Lower leg skin (tissue), 4 donors: ENCODE results near the gene GALNT18. TPM values are rescaled to one million over a fixed set of nuclear protein-coding genes. Genes with fewer than 3 reads are reported as not detected.

Experiments used
- DNase-seq, 2 donors: peaks; one replicate each; pipeline ENCODE4 v3.0.0-alpha.2; 2019; ENCODE audit warnings: low spot score in 2 of 2
- H3K4me3 ChIP-seq: fragments of 200-600 bp; sonication (generic); 2 replicates; pipeline ENCODE4 v1.5.1; 2017; ENCODE audit warnings: mild to moderate bottlenecking, low read depth; ENCODE audit not compliant: poor library complexity, severe bottlenecking
- POLR2A ChIP-seq, 2 donors: fragments of 450-650 bp; IDR thresholded peaks; one replicate each; pipeline ENCODE4 v1.6.1; 2016 to 2017; ENCODE audit warnings: antibody characterized with exemption in 2 of 2, mild to moderate bottlenecking in 1 of 2, moderate library complexity in 1 of 2
- WGBS, 2 donors: methylation state at CpG; one replicate each; pipeline ENCODE4 v1.1.5; 2018; 5-methylcytosine and 5-hydroxymethylcytosine counted together
- intact Hi-C: fragments of 100-400 bp; cut with DNase I; formaldehyde crosslinking; loops from one replicate; pipeline ENCODE4 v1.15.0; 2023; ENCODE audit warnings: low total_unique reads
- total RNA-seq, 4 donors: library from RNA; depleted of rRNA; stranded (reverse); fragments of >200 nt; gene quantifications; one replicate each; pipeline ENCODE4 v1.1.0, GENCODE V29; 2016
- TF ChIP-seq, protein P1 (sequence below), 3 donors: fragments of 450-650 bp; IDR thresholded peaks; one replicate each; pipeline ENCODE4 v1.5.1; 2016; ENCODE audit warnings: antibody characterized with exemption in 3 of 3, mild to moderate bottlenecking in 3 of 3, moderate library complexity in 2 of 3

Gene GALNT18
- total RNA-seq, 4 donors from 2014 or later: 11.5 to 33.0 (median 17.7) TPM

DNA sequence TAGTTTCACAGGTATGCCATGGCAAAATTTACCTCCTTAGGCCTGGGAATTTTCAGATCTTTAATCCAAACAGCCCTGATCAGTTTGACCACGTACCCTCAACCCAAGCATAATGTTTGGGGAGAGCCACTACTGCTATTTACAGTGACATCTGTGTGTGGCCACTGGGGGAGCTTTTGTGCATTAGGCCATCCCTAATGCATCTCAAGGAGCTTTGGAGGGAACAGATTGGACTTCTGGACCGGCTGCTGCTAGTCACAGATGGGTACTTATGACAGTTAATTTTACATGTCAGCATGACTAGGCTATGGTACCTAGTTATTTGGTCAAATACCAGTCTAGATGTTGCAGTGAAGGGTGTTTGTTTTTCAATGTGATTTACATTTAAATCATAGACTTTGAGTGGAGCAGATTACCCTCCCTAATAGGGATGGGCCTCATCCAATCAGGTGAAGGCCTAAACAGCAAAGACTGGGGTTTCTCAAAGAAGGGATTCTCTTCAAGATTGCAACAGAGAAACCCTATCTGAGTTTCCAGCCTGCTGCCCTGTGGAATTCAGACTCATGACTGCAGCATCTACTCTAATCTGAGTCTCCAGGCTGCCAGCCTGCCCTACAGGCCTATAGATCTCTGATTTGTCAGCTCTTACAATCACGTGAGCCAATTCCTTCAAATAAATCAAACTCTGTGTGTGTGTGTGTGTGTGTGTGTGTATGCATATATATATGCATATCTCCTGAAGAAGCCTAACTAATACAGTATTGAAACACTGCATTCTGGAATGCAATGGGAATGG, 38.0 kb upstream of the GALNT18 start:
- H3K4me3 ChIP-seq: no peak overlapping the region
- 80 to 85% methylated on average over 3 of the region's 3 CpGs for WGBS, 2 donors
- intact Hi-C loops: no loop called here
- no peak for DNase-seq
- no peak for TF ChIP-seq POLR2A (IDR thresholded peaks at IDR 0.05)
- TF ChIP-seq, protein P1, sequence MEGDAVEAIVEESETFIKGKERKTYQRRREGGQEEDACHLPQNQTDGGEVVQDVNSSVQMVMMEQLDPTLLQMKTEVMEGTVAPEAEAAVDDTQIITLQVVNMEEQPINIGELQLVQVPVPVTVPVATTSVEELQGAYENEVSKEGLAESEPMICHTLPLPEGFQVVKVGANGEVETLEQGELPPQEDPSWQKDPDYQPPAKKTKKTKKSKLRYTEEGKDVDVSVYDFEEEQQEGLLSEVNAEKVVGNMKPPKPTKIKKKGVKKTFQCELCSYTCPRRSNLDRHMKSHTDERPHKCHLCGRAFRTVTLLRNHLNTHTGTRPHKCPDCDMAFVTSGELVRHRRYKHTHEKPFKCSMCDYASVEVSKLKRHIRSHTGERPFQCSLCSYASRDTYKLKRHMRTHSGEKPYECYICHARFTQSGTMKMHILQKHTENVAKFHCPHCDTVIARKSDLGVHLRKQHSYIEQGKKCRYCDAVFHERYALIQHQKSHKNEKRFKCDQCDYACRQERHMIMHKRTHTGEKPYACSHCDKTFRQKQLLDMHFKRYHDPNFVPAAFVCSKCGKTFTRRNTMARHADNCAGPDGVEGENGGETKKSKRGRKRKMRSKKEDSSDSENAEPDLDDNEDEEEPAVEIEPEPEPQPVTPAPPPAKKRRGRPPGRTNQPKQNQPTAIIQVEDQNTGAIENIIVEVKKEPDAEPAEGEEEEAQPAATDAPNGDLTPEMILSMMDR (IDR thresholded peaks at IDR 0.05): no peak

DNA sequence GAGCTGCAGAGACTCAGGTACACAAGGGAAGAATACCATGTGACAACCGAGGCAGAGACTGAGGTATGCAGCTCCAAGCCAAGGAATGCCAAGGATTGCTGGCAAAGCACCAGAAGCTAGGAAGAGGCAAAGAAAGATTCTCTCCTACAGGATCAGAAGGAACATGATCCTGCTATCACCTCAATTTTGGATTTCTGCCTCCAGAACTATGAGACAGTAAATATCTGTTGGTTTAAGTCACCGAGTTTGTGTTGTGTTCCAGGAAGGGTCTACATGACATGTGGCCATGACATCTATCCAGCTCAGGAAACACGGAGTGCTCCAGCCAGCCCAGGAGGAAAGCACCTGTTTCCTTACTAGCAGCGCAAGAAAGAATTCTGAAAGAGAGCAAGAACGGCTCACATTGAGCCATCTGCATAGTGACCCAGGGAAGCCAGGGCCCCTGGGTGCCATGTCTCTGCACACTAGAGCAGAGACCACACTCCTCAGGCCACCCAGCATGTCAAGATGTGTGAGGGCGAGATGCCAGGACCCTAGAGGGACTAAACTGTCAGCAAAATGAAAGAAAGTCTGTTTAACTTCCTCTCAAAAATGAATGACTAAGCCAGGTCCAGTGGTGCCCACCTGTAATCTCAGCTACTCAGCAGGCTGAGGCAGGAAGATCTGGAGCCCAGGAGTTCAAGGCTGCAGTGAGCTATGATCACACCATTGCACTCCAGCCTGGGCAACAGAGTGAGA, 35.6 kb upstream of the GALNT18 start:
- DNase-seq: no peak
- intact Hi-C loops: no loop called here
- WGBS, 2 donors: 51 to 66% methylated on average over 6 of the region's 6 CpGs
- H3K4me3 ChIP-seq: no peak overlapping the region
- TF ChIP-seq, protein P1 (IDR thresholded peaks at IDR 0.05): no peak
- no peak for TF ChIP-seq POLR2A (IDR thresholded peaks at IDR 0.05)

DNA sequence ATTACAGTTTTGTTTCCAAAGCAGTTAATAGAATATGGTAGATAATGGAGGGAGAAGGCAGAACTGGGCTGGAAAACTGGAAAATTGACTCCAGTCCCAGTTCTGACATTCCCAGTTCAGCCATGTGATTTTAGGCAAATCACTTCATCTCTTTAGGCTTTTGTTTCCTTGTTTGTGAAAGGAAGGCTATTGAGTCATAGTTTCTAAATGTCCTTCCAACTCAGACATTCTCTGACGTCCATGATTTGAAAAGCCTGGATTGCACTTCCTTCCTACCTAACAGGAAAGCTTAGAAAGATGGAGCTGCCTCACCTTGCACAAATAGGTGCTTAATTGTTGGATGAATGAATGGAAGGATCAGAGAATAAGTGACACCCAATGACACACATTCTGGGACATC, 19.8 kb upstream of the GALNT18 start:
- H3K4me3 ChIP-seq: no peak overlapping the region
- intact Hi-C loops: no loop called here
- 30 to 38% methylated on average over 1 of the region's 1 CpG for WGBS, 2 donors
- no peak for TF ChIP-seq POLR2A (IDR thresholded peaks at IDR 0.05)
- TF ChIP-seq, protein P1 (IDR thresholded peaks at IDR 0.05): no peak
- no peak for DNase-seq

DNA sequence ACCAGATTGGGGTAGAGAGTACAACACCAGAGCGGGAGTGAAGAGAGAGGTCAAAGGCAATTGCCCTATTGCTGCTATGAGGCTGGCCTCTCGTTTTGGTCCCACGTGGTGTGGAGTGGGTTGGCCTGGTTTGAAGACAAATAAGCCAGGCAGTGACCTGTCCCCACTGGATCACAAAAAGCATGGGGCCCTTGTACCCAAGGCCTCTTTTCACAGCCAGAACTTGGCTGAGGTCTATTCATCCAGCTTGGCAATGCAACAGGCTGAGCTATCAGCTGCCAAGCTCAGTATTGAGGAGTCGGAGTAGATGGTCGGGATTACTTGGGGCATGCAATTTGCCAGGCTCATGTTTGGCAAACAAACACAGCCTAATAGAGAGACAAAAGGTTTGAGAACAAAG, 19.2 kb upstream of the GALNT18 start:
- intact Hi-C loops: no loop called here
- 77 to 85% methylated on average over 5 of the region's 5 CpGs for WGBS, 2 donors
- no peak overlapping the region for H3K4me3 ChIP-seq
- no peak for DNase-seq
- TF ChIP-seq, protein P1 (IDR thresholded peaks at IDR 0.05): no peak
- TF ChIP-seq POLR2A (IDR thresholded peaks at IDR 0.05): no peak

DNA sequence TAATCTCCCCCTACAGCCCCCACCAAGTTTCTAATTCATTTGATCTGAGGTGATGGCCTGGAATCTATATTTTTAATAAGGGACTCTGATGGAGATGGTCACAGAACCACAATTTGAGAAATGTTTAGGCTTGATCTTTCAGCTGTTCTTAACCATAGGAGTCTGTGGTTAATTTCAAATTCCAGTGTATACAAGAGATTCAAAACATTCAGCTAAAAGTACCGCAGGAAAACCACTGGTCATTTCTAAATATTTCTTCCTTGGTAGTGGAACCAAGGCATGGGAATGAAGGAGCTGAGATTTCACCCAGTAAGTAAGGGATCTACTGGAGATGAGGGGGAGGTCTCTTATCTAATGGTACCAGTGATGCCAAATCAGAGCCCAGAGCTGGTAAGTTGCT, 18.3 kb upstream of the GALNT18 start:
- no peak for DNase-seq
- no peak overlapping the region for H3K4me3 ChIP-seq
- no peak for TF ChIP-seq POLR2A (IDR thresholded peaks at IDR 0.05)
- TF ChIP-seq, protein P1 (IDR thresholded peaks at IDR 0.05): no peak
- intact Hi-C loops: no loop called here
- WGBS, 2 donors: 90 to 97% methylated on average over 1 of the region's 1 CpG
